GM19035 (cell line): ENCODE results near the gene RGS7.
"Not testable (repeated sequence)": the region's sequence is repeated elsewhere in the genome, so short reads cannot be mapped to it uniquely, and the experiment has no call there.

Experiments
- ATAC-seq: cut with Tn5 transposase; IDR thresholded peaks from one replicate; pipeline ENCODE4 v1.9.1; 2021; ENCODE audit not compliant: unreplicated experiment

Gene RGS7

DNA sequence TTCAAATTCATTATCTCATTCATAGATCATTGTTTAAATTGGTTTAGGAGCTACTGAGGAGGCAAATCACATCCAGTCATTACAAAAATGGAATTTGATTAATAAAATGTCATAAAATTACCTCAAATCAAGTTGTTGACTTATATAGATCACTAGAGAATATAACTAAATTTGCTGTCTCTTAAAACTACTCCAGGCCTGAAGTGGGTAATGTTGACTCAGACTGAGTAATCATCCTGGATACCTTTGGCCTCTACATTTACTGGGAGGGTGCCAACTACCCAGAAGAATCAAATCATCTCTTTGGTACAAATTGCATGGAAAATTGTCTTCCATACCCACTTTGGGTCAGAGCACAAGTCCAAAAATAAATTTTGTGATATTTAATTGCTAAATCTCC is 553.9 kb downstream of the RGS7 start:
- ATAC-seq, result no peak

DNA sequence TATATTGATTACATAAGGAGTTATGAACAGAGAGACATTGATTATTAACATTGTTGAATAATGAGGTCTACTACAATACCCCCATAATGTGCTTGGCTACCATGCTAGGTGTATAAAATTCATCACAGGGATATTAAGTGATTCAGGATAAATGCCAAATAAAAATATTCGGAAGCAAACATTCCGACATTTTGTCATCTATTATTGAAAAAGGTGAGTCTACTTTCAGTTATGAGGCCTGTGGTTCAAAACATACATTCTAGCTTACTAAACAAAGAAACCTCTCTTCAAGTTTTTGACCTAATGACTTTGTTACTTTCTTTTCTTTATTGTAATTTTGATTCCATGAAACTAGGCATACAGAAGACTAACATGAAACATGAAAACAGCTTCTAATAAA is 554.7 kb downstream of the RGS7 start:
- no peak for ATAC-seq

DNA sequence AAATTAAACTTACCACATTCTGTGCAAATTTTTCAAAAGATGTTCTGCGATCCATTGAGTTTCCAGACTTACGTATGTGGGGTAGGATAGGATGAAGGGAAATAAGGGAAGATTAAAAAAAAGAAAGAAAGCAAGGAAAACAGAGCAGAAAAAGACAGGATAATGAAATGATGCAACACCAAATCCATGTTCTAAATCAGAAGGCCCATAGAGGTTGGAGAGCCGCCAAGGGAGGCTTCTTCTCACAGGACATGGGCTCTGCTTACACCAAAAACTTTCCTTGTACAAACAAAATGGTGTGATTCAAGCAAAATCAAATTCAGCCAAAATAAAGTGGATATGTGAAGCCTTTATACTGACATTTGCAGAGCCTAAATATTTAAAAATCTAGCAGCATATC is 555.6 kb downstream of the RGS7 start:
- ATAC-seq, result no peak

DNA sequence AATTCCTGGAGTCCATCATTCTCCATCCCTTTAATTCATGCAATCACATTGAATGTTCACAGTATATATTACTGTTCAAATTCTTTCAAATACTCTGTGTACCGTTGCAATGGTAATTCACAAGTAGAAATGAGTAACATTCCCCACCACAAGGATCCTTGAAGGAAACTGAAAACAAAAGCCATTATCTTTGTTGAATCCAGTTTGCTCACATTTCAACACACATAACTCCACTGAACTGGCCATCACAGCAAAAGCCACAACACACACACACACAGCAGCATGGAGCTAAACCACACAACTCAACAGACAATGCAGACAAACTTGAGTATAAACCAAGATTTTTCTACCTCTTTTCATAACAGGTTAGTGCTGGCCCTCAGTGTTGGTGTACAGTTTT is 556.7 kb downstream of the RGS7 start:
- no peak for ATAC-seq

DNA sequence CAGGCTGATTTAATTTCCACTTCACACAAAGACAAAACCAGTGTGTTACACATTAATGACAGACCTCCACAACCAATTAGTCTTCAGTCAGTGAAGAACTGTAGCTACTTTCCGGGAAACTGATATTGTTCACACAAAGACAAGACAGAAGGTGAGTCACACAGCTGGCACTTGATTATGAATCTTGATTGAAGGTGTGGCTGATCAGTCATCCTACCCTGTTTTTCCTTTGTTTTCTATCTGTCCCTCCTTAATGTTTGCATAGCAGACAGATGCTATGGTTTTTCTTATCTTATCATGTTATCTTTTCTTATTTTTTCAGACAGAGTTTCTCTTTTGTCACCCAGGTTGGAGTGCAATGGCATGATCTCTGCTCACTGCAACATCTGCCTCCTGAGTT is 560.0 kb downstream of the RGS7 start:
- no peak for ATAC-seq

DNA sequence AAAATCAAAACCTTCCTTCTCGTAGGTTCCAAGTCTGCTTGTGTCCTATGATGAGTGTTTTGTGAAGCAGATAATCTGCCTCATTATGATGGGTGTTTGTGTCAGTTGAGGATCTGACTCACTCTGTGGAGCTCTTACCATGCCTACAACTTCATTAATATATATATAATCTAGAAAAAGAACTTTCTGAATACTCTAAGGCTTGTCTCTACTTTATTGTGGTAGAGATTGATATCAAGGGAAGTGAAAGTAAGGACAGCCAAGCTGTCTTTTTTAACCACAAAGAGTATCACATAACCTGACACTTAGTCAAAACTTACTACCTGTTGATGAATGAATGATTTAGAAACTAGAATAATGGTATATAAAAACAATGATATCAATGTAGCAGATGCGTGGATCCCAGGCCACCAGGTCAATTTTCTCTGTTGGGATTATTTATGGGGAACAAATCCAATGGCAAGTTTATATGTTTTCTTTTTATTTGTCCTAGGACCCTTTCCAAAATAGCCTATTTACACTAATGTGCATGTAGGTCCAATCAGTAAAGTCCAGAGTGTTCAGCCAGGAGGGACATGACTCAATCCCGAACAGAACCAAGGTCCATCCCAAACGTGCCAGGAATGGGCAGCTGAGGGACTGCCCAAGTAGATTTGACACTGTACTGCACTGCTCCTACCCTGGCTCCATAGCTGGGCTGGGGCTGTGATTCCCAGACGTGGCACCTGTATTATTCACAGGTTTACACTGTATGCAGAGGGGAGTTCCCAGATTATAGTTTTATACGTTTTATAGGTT is 562.8 kb downstream of the RGS7 start:
- ATAC-seq, result no peak

DNA sequence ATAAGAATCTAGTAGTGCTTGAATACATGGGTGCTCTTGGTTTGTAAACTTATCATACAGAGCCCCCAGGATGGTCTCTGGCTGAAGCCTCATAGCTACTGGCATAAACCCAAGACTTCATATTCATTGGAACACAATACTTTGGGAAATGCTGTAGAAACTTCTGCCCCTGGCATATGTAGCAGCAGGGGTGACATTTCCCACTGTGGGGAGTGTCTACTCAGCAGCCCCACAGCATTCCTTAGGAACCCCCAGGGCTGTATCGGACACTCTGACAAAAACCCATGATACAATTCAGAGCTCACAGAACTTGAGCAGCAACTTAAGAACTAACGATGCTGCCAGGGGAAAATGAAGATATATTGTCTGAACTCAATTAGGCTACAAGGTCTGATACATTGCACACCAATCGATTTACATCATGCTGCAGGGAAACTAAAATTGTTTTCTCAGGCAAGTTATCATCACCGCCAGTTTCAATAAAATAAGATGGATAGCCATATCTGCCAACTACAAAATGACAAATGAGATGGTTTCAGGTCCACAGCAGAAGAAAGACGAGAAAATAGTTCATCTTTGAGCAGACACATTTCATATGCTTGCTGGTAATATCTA is 564.0 kb downstream of the RGS7 start:
- no peak for ATAC-seq

DNA sequence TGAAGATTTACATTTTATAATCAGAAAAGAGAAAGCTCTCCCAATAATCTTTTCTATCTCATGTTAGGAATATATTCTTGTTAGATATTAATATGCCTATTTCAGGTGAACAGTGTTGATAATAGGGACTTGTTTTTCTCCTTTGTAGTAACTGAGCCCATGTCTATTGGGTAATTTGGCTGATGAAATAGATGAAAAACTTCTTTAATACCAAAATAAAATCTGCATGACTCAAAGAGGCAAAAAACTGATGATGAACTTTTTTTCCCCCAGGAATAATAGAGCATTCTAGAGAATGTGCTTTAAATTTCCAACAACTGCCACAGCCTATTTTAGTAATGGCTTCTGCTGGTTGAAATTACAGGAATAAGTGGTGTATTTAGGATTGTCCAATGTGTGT is 566.1 kb downstream of the RGS7 start:
- ATAC-seq, result no peak

DNA sequence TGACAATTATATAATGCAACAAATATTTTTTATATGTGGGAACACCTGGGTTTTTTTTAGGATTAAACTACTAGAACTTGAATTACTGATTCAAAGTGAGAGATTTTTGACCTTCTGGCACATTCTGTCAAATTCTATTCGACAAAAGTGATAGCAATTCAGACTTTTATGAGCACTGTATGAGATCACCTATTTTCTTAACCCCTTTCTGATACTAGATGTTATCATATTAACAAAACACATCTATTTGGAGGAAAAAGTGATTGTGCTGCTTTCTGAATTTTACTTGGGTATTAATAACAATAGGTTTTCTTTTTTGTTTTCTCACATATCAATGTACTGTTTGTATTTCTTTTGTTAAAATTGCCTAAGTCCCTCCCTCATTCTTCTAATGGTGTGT is 570.1 kb downstream of the RGS7 start:
- ATAC-seq, result no peak

DNA sequence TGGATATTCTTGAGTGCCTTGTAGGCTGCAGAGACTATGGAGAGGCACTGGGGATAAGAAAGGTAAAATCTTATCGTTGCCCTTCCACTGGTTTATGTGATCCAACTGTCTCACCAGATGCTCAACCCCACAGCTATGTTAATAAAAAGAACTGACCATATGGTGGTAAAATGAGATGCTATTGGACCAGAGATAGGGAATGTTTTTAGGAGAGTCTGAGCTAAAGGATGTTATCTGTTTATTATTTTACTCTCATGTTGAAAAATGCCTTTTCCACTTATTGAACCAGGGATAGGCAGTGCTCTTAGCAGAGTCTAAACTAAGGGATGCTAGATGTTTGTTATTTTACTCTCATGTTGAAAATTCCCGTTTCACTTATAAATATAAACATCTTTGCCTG is 572.2 kb downstream of the RGS7 start:
- ATAC-seq, result no peak

DNA sequence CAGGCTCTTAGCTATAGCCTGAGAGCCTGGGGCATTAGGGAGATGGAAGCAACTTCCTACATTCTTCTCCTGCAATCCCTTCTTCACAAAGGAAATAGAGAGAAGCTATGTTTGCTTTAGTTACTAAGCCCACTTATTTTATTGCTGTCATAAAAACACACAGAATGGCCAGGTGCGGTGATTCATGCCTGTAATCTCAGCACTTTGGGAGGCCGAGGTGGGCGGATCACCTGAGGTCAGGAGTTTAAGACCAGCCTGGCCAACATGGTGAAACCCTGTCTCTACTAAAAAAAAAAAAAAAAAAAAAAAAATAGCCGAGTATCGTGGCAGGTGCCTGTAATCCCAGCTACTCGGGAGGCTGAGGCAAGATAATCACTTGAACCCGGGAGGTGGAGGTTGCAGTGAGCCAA is 573.3 kb downstream of the RGS7 start:
- not testable (repeated sequence) for ATAC-seq

DNA sequence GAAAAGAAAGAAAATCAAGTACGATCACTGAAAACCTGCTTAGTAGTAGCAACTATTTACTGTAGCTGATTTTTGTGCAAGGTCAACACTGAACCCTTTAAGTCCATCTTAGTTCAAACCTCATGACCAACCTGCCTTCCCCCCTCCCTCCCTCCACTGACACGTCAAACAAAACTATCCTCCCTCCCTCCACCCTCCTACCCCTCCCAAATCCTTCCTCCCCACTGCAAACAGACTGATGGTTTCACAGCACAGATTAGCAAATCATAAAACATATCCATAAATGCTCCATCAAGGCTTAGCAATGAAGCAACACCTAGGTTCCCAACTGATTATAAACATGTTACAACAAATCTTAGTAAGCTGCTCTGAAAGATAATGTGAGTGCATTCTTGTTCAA is 580.8 kb downstream of the RGS7 start:
- no peak for ATAC-seq

DNA sequence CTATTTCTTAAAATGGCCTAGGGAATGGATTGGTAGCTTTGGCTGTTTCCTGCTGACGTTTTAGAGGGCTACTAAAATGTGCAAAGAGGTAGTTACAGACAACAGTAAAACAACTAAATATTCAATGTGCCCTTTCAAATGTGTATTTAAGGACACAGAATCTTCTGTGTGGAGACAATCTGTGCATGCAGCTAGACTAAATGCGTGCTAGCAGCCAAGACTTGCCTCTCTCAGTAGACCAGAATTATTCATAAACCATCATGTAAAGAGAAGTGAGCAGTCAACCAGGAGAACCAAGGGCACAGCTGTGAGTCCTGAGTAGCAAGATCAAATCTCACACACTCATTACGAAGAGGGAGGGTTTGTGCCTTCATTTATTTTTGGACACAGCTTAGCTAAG is 584.9 kb downstream of the RGS7 start:
- no peak for ATAC-seq

DNA sequence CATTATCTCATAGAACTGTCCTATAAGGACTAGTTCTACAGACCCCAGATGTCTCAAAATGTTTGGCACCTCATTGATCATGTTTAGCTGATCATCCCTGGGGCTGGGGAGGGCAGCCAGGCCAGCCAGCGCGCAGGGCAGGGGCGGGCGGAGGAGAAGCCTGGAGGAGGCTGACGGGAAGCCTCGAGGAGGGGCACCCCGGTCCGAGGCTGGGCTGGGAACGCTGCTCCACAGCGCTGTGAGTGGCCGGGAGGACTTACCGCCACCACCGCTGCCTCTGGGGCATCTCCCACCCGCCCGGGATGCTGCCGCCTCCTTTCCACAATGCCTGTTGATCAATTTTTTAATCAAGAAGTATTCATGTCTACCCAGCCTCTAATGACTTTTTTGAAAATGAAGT is 585.6 kb downstream of the RGS7 start:
- no peak for ATAC-seq

DNA sequence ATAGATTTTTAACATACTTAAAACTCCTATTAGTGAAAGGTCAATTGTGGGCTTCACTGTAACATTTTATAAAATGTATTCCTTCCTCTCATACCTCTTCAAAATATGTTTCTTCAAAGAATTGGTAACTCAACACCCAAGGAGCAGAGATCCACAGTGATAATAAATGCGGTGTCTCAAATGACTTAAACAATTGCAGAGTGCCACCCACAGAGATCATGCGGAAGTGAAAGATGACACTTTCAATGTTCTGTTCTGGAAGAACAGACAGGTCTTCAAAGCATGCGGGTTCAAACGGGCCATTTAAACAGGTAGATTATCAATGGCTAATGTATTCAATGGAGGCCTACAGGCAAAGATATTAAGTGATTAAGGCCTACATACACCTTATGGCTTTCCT is 588.0 kb downstream of the RGS7 start:
- no peak for ATAC-seq

DNA sequence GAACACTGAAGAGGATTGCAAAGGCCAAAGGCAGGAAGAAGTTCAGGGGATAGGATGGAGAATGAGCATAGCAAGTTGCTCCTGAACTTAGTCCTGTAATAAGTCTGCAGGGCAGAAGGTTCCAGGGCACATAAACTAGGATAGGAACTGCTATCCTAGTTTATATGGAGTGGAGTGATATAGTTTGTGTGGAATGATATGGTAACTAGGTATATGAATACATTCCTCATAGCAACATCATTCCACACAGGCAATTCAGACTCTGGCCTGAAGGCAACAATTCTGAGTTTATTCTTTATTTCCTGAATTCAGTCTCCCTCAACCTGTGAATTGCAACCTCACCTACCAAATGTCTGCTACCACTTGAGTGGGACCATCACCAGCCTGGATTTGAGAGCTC is 590.2 kb downstream of the RGS7 start:
- ATAC-seq, result no peak

DNA sequence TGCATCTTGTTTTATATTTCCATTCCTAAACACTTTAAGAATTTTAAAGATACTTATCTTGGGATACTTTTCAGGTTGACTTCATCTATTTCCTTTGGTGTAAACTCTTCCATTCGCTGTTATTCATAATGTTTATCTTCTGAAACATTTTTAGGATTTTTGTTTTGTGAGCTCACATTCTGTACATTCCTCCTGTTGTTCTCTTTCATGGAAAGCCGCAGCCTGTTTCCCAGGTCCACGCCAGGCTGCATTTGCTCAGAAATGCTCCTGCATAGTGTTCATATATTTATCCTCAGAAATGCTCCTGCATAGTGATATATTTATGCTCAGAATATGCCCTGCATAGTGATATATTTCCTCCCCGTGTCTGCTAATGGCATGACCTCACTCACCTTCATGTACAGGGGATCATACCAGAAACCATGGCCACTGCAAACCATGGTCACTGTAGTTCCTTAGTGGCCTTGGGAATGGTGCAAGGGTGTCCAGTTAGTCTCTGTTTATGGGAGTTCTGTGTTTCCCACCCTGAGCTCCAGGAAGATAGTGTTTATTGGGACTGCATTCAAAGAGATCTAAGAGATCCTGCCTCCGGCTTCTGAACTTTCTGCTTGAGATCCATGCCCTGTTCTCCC is 591.2 kb downstream of the RGS7 start:
- no peak for ATAC-seq

DNA sequence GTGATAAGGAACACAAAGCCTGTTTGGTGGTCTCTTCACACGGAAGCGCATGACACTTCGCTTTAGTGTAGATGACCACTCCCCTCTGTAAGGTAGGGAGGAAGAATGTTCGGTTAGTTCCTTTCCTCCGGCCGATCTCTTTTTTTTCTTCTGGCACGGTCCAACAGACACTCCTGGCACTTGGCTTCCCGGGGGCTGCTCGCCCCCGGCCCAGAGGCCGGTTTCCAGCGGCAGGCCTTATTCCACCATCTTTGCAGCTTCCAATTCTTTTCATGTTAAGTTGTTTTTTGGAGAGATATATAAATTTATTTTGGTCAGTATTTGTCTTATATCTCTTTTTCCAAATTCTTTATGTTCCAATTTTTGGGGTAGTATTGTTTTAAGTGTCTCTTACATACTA is 593.2 kb downstream of the RGS7 start:
- no peak for ATAC-seq

DNA sequence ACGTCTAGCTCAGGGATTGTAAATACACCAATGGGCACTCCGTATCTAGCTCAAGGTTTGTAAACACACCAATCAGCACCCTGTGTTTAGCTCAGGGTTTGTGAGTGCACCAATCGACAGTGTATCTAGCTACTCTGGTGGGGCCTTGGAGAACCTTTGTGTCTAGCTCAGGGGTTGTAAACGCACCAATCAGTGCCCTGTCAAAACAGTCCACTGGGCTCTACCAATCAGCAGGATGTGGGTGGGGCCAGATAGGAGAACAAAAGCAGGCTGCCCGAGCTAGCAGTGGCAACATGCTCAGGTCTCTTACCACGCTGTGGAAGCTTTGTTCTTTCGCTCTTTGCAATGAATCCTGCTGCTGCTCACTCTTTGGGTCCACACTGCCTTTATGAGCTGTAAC is 593.9 kb downstream of the RGS7 start:
- not testable (repeated sequence) for ATAC-seq

DNA sequence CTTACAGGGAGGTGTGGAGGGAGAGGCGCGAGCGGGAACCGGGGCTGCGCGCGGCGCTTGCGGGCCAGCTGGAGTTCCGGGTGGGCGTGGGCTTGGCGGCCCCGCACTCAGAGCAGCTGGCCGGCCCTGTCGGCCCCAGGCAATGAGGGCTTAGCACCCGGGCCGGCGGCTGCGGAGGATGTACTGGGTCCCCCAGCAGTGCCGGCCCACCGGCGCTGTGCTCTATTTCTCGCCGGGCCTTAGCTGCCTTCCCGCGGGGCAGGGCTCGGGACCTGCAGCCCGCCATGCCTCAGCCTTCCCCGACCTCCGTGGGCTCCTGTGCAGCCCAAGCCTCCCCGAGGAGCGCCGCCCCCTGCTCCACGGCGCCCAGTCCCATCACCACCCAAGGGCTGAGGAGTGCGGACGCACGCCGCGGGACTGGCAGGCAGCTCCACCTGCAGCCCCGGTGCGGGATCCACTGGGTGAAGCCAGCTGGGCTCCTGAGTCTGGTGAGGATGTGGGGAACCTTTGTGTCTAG is 594.5 kb downstream of the RGS7 start:
- not testable (repeated sequence) for ATAC-seq

DNA sequence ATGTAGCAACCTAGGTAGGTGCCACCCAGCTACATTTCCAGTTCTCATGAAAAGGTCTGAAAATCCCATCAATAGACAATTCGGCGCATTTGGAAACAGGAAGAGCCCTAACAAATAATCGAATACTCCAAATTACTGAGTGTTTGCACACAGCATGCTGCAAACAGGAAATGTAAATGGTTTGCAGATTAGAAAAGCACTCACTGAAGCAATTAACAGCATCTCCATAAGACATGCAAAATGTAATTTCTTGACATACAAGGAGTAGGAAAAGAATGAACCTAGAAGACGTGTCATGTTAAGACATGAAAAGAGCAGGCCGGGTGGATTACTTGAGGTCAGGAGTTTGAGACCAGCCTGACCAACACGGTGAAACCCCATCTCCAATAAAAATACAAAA is 598.2 kb downstream of the RGS7 start:
- ATAC-seq, result not testable (repeated sequence)

DNA sequence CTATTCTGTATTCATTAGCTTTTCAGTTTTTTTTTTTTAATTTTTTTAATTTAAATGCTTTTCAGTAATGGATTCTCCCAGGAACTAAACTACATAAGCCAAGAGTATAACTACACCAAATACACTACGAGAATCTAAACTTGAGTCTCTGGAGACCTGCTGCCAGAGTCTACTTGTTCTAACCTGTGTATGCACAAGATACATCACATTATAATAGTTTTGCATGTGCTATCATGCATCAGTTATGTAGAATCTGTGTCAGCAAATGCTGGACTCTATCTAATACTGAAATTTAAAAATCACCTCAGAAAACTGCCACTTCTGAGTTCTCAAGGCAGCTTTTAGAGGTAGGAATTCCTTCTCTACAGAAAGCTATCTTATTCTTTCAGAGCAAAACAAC is 598.7 kb downstream of the RGS7 start:
- no peak for ATAC-seq
